Osteocyte (in vitro differentiated cells): ENCODE results near the gene EIF4G1. TPM values are rescaled to one million over a fixed set of nuclear protein-coding genes. Genes with fewer than 3 reads are reported as not detected.

Source experiments
- DNase-seq: peaks from one replicate; pipeline ENCODE4 v3.0.0; 2021; ENCODE audit warnings: mixed read lengths; ENCODE audit not compliant: unreplicated experiment; ENCODE audit errors: extremely low spot score
- H3K27ac Mint-ChIP-seq: one replicate; pipeline ENCODE4 v1.8.0; 2021; ENCODE audit warnings: mild to moderate bottlenecking, mixed read lengths; ENCODE audit not compliant: unreplicated experiment
- H3K27me3 Mint-ChIP-seq: one replicate; pipeline ENCODE4 v1.8.0; 2021; ENCODE audit warnings: mixed read lengths; ENCODE audit not compliant: unreplicated experiment
- H3K36me3 Mint-ChIP-seq: one replicate; pipeline ENCODE4 v1.8.0; 2021; ENCODE audit warnings: mixed read lengths; ENCODE audit not compliant: unreplicated experiment
- H3K4me1 Mint-ChIP-seq: one replicate; pipeline ENCODE4 v1.8.0; 2021; ENCODE audit warnings: mixed read lengths; ENCODE audit not compliant: unreplicated experiment
- H3K4me3 Mint-ChIP-seq: one replicate; pipeline ENCODE4 v1.8.0; 2021; ENCODE audit warnings: mild to moderate bottlenecking, moderate library complexity, mixed read lengths; ENCODE audit not compliant: unreplicated experiment
- H3K9me3 Mint-ChIP-seq: one replicate; pipeline ENCODE4 v1.8.0; 2021; ENCODE audit warnings: mixed read lengths; ENCODE audit not compliant: unreplicated experiment
- total RNA-seq: library from RNA; stranded (reverse); gene quantifications from 2 replicates; pipeline ENCODE4 v1.2.1, GENCODE V29; 2021
- TF ChIP-seq, protein P1 (sequence below): fragments of 200-600 bp; sonication (generic); IDR thresholded peaks from 2 replicates; pipeline ENCODE4 v1.5.0; 2021; ENCODE audit warnings: antibody characterized with exemption, mild to moderate bottlenecking, moderate library complexity

Gene EIF4G1
- total RNA-seq, 1 donor from 2014 or later: 385 TPM

DNA sequence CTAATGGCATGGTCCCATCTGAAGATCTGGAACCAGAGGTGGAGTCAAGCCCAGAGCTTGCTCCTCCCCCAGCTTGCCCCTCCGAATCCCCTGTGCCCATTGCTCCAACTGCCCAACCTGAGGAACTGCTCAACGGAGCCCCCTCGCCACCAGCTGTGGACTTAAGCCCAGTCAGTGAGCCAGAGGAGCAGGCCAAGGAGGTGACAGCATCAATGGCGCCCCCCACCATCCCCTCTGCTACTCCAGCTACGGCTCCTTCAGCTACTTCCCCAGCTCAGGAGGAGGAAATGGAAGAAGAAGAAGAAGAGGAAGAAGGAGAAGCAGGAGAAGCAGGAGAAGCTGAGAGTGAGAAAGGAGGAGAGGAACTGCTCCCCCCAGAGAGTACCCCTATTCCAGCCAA, 7.3 kb downstream of the EIF4G1 start:
- H3K27me3 Mint-ChIP-seq: no peaks in the 10 kb centered on the region
- TF ChIP-seq, protein P1, sequence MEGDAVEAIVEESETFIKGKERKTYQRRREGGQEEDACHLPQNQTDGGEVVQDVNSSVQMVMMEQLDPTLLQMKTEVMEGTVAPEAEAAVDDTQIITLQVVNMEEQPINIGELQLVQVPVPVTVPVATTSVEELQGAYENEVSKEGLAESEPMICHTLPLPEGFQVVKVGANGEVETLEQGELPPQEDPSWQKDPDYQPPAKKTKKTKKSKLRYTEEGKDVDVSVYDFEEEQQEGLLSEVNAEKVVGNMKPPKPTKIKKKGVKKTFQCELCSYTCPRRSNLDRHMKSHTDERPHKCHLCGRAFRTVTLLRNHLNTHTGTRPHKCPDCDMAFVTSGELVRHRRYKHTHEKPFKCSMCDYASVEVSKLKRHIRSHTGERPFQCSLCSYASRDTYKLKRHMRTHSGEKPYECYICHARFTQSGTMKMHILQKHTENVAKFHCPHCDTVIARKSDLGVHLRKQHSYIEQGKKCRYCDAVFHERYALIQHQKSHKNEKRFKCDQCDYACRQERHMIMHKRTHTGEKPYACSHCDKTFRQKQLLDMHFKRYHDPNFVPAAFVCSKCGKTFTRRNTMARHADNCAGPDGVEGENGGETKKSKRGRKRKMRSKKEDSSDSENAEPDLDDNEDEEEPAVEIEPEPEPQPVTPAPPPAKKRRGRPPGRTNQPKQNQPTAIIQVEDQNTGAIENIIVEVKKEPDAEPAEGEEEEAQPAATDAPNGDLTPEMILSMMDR: no peak
- peaks cover 33% of the 10 kb centered on the region for H3K4me1 Mint-ChIP-seq
- H3K36me3 Mint-ChIP-seq: peaks cover 64% of the 10 kb centered on the region
- H3K9me3 Mint-ChIP-seq: no peaks in the 10 kb centered on the region
- H3K4me3 Mint-ChIP-seq: no peak overlapping the region
- no peak overlapping the region for H3K27ac Mint-ChIP-seq
- no peak for DNase-seq

DNA sequence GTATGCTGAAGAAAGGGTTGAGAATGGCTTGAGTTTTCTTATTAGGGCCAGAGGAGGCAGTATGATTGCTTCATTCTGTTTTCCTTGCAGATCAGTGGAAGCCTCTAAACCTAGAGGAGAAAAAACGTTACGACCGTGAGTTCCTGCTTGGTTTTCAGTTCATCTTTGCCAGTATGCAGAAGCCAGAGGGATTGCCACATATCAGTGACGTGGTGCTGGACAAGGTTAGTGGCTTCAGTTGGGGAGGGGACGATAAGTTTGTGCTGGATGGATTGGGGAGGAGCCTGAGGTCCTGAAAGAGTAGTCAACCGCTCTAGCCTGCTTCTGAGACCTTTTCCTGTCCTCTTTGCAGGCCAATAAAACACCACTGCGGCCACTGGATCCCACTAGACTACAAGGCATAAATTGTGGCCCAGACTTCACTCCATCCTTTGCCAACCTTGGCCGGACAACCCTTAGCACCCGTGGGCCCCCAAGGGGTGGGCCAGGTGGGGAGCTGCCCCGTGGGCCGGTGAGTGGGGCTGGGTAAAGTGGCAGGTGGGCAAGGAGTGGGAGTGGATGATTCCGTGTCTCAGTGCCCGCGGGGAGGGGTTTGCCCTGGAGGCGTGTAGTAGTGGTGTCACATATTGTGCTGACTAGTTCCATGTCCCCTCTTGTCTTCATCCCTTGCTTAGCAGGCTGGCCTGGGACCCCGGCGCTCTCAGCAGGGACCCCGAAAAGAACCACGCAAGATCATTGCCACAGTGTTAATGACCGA, 8.5 kb downstream of the EIF4G1 start:
- H3K4me1 Mint-ChIP-seq: peaks cover 20% of the 10 kb centered on the region
- H3K27ac Mint-ChIP-seq: no peak overlapping the region
- TF ChIP-seq, protein P1: no peak
- H3K4me3 Mint-ChIP-seq: no peak overlapping the region
- no peaks in the 10 kb centered on the region for H3K9me3 Mint-ChIP-seq
- no peaks in the 10 kb centered on the region for H3K27me3 Mint-ChIP-seq
- H3K36me3 Mint-ChIP-seq: peaks cover 70% of the 10 kb centered on the region
- no peak for DNase-seq

DNA sequence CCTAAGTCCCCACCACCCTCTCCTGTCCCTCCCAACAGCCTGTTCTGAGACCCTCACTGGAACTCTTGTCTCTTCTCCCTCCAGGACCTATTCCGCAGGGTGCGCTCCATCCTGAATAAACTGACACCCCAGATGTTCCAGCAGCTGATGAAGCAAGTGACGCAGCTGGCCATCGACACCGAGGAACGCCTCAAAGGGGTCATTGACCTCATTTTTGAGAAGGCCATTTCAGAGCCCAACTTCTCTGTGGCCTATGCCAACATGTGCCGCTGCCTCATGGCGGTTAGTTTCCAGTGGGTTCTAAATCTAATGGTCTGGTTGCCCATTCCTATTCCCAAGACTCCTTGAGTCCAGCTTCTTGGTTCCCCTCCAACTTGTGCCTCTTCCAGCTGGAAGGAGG, 9.3 kb downstream of the EIF4G1 start:
- no peaks in the 10 kb centered on the region for H3K9me3 Mint-ChIP-seq
- DNase-seq: no peak
- no peak overlapping the region for H3K4me3 Mint-ChIP-seq
- TF ChIP-seq, protein P1: no peak
- peaks cover 17% of the 10 kb centered on the region for H3K4me1 Mint-ChIP-seq
- H3K27me3 Mint-ChIP-seq: no peaks in the 10 kb centered on the region
- peaks cover 73% of the 10 kb centered on the region for H3K36me3 Mint-ChIP-seq
- no peak overlapping the region for H3K27ac Mint-ChIP-seq

DNA sequence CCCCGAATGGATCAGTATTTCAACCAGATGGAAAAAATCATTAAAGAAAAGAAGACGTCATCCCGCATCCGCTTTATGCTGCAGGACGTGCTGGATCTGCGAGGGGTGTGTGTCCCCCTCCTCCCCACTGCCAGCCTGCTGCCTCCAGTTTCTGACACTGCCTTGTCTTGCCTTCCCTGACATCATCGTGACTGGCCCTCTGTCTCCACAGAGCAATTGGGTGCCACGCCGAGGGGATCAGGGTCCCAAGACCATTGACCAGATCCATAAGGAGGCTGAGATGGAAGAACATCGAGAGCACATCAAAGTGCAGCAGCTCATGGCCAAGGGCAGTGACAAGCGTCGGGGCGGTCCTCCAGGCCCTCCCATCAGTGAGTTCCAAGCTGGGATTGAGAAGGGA, 10.9 kb downstream of the EIF4G1 start:
- H3K27ac Mint-ChIP-seq: no peak overlapping the region
- H3K27me3 Mint-ChIP-seq: no peaks in the 10 kb centered on the region

DNA sequence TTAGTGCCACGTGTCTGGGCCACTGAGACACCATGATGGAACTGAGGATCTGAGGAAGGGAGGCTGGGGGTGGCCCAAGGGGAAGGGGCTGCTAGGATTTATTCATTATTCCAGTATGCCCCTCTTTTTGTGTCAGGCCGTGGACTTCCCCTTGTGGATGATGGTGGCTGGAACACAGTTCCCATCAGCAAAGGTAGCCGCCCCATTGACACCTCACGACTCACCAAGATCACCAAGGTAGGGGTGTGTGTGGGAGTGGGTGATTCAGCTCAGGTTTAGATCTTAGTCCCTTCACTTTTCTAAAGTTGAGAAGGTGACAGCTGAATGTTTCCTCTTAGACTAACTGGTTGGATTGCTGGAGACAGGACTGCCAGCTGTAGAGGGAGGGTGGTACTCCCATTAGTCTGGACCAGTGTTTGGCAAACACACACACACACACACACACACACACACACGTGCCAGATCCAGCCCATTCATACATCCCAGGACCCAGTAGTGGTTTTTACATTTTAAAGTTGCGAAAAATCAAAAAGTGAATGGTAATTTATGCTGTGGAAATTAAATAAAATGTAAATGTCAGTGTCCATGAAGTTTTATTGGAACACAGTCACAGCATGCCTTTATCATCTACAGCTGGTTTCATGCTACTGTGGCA, 11.4 kb downstream of the EIF4G1 start:
- H3K4me3 Mint-ChIP-seq: no peak overlapping the region
- no peak for DNase-seq

More for the DNA sequence above, 10.9 kb downstream of the EIF4G1 start:
- TF ChIP-seq, protein P1: no peak
- no peak for DNase-seq
- peaks cover 4% of the 10 kb centered on the region for H3K4me1 Mint-ChIP-seq
- no peak overlapping the region for H3K4me3 Mint-ChIP-seq
- H3K9me3 Mint-ChIP-seq: no peaks in the 10 kb centered on the region
- H3K36me3 Mint-ChIP-seq: peaks cover 83% of the 10 kb centered on the region

More for the DNA sequence above, 11.4 kb downstream of the EIF4G1 start:
- Mint-ChIP-seq H3K27ac (no peak overlapping the region), H3K9me3 (no peaks in the 10 kb centered on the region), H3K36me3 (peaks cover 81% of the 10 kb centered on the region), H3K27me3 (no peaks in the 10 kb centered on the region), H3K4me1 (peaks cover under 1% of the 10 kb centered on the region)
- TF ChIP-seq, protein P1: no peak
